ENCODE results near the gene PLXNB1. TPM values are rescaled to one million over a fixed set of nuclear protein-coding genes. Genes with fewer than 3 reads are reported as not detected.

Gene PLXNB1
- total and polyA plus RNA-seq, 4 experiments from 2014 or later: 0.48 to 5.0 (median 2.6) TPM; not detected in 1

DNA sequence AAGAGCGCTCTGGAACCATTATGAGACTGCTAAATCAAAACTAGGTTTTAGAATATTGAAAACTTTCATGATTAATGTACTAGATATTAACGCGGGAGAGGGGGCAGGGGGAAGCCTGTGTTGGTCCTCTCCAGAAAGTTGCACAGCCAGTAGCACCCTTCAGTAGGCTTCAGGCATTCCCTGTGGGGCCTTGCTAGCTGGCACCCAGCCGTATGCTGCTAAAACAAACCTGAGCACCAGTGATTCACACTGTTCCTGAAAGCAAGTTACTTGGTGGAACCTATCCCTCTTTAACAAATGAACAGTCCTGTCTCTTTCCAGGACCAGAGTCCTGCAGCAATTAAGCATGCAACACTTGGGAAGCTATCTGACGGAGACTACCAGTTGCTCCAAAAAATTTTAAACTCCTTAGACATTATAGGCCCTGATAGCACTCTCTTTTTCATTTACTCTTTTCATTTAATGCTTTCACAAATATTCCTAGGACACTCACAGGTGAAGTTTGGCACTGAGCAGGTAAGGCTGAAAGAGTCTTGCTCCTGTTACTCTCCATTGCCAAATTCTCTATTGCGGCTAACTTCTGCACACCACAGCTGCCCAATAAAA is 15.5 kb upstream of the PLXNB1 start:
- Histone ChIP-seq H3K27me3 (ENCODE audit: insufficient read depth, low read length) (no peaks in the 10 kb centered on the region), H3K9me3 (ENCODE audit: control insufficient read depth in 1 of 2, low read length in 2 of 2) (no peaks in the 10 kb centered on the region), H3K36me3 (ENCODE audit: insufficient read depth, low read length) (peaks cover 31% of the 10 kb centered on the region), H3K4me3 (ENCODE audit: low read length in 2 of 2) (peak overlapping the region in 1 of 2 donors; percentile 84), H3K4me1 (ENCODE audit: insufficient read depth, low read length) (peaks cover 37% of the 10 kb centered on the region), H3K27ac (ENCODE audit: low read depth, low read length) (peak overlapping the region; percentile 68)
- ChIA-PET CTCF (ENCODE audit: partially characterized antibody) (interaction anchor here (1.0 to 5.0 kb wide), 9 partner anchors 8 to 104 kb away, joined by 3 to 87 read pairs (median 3); no protein-coding TSS in a partner anchor), POLR2A (ENCODE audit: partially characterized antibody) (interaction anchor here (0.7 to 5.4 kb wide), 10 partner anchors 10 to 269 kb away, joined by 3 to 56 read pairs (median 14); partner anchors contain the start of genes PFKFB4 and PLXNB1)
- intact Hi-C loops (cut with micrococcal nuclease): no loop called here
- Mint-ChIP-seq H3K27ac (peak overlapping the region; percentile 83 to 97 (median 96)), H3K4me3 (peak overlapping the region; percentile 83 to 96 (median 90)), H3K9me3 (peaks cover 0 to 3% (median 0%) of the 10 kb centered on the region in 8 donors), H3K27me3 (no peaks in the 10 kb centered on the region), H3K4me1 (peaks cover 25 to 61% (median 45%) of the 10 kb centered on the region in 4 donors), H3K36me3 (peaks cover 18 to 45% of the 10 kb centered on the region in 2 donors)
- no peak for DNase-seq

DNA sequence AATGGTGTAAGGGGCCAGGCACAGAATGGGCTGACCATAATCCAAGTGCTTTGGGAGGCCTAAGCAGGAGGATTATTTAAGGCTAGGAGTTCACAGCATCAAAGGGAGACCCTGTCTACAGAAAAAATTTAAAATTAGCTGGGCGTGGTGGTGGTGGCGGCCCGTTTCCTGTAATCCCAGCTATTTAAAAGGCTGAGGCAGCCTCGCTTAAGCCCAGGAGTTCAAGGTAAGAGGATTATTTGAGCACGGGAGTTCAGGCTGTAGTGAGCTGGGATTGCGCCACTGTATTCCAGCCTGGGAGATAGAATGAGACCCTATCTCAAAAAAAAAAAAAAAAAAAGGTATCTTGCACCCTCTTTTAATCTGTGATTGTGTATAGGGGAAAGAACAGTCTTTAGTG is 12.1 kb upstream of the PLXNB1 start:
- intact Hi-C loops (cut with micrococcal nuclease): no loop called here

DNA sequence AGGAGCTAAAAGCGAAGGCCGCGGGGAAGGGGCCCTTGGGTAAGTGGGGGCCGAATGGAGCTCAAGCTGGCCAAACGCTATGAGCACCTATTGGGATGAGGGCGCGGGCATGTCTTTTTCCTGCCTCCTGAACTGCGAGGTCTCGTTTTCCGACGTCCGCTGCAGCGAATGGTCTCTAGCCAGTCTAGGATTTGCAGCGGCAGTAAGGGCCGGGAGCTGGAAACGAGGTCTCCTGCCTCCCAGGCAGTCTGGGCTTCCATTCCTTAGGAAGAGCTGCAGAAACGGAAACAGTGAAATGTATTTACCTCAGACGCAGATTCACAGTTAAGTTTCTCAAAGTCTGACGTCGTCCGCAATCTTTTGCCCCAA is 10.7 kb upstream of the PLXNB1 start:
- Histone ChIP-seq H3K9me3 (ENCODE audit: control insufficient read depth in 1 of 2, low read length in 2 of 2) (no peaks in the 10 kb centered on the region), H3K4me1 (ENCODE audit: insufficient read depth, low read length) (peaks cover 34% of the 10 kb centered on the region), H3K36me3 (ENCODE audit: insufficient read depth, low read length) (peaks cover 31% of the 10 kb centered on the region), H3K27ac (ENCODE audit: low read depth, low read length) (peak overlapping the region; percentile 86), H3K4me3 (ENCODE audit: low read length in 2 of 2) (peak overlapping the region; percentile 93 to 95), H3K27me3 (ENCODE audit: insufficient read depth, low read length) (no peaks in the 10 kb centered on the region)
- Mint-ChIP-seq H3K4me1 (peaks cover 17 to 45% (median 32%) of the 10 kb centered on the region in 4 donors), H3K27ac (peak overlapping the region; percentile 91 to 100 (median 99)), H3K4me3 (peak overlapping the region; percentile 86 to 99 (median 93)), H3K9me3 (no peaks in the 10 kb centered on the region), H3K27me3 (no peaks in the 10 kb centered on the region), H3K36me3 (peaks cover 14 to 36% of the 10 kb centered on the region in 2 donors)
- intact Hi-C loops (cut with micrococcal nuclease): loop anchor here (1.0 kb wide), 4 partner anchors 33 to 139 kb away; partner anchors contain the start of gene NME6
- POLR2A ChIA-PET (ENCODE audit: partially characterized antibody): interaction anchor here (0.6 to 3.4 kb wide), 24 partner anchors 11 to 1046 kb away, joined by 3 to 48 read pairs (median 5); partner anchors contain the start of genes NDUFAF3, NME6, PFKFB4 and PLXNB1
- CTCF ChIA-PET (ENCODE audit: partially characterized antibody): interaction anchor here (0.8 to 4.1 kb wide), 10 partner anchors 27 to 581 kb away, joined by 3 to 41 read pairs (median 8); partner anchors contain the start of genes NDUFAF3, PFKFB4 and UQCRC1
- DNase-seq: peak in 3 of 5 donors; percentile 24 to 41 (median 35)

More for the DNA sequence above, 12.1 kb upstream of the PLXNB1 start:
- peaks cover 0 to 3% (median 0%) of the 10 kb centered on the region in 8 donors for H3K9me3 Mint-ChIP-seq
- no peak for DNase-seq
- peaks cover 36% of the 10 kb centered on the region for H3K4me1 ChIP-seq (ENCODE audit: insufficient read depth, low read length)
- H3K27me3 ChIP-seq (ENCODE audit: insufficient read depth, low read length): no peaks in the 10 kb centered on the region
- H3K9me3 ChIP-seq (ENCODE audit: control insufficient read depth in 1 of 2, low read length in 2 of 2): no peaks in the 10 kb centered on the region
- H3K27ac ChIP-seq (ENCODE audit: low read depth, low read length): peak overlapping the region; percentile 86
- H3K27ac Mint-ChIP-seq: peak overlapping the region; percentile 91 to 100 (median 99)
- H3K36me3 Mint-ChIP-seq: peaks cover 14 to 45% of the 10 kb centered on the region in 2 donors
- H3K4me1 Mint-ChIP-seq: peaks cover 24 to 57% (median 42%) of the 10 kb centered on the region in 4 donors
- H3K27me3 Mint-ChIP-seq: no peaks in the 10 kb centered on the region
- H3K4me3 ChIP-seq (ENCODE audit: low read length in 2 of 2): no peak overlapping the region
- ChIA-PET POLR2A (ENCODE audit: partially characterized antibody) (interaction anchor here (1.3 to 3.4 kb wide), 3 partner anchors 26 to 31 kb away, joined by 5 to 48 read pairs (median 29); no protein-coding TSS in a partner anchor), CTCF (ENCODE audit: partially characterized antibody) (interaction anchor here (1.0 to 4.1 kb wide), 3 partner anchors 31 to 67 kb away, joined by 4 to 41 read pairs (median 30); no protein-coding TSS in a partner anchor)
- peak overlapping the region; percentile 86 to 99 (median 93) for H3K4me3 Mint-ChIP-seq
- peaks cover 31% of the 10 kb centered on the region for H3K36me3 ChIP-seq (ENCODE audit: insufficient read depth, low read length)

DNA sequence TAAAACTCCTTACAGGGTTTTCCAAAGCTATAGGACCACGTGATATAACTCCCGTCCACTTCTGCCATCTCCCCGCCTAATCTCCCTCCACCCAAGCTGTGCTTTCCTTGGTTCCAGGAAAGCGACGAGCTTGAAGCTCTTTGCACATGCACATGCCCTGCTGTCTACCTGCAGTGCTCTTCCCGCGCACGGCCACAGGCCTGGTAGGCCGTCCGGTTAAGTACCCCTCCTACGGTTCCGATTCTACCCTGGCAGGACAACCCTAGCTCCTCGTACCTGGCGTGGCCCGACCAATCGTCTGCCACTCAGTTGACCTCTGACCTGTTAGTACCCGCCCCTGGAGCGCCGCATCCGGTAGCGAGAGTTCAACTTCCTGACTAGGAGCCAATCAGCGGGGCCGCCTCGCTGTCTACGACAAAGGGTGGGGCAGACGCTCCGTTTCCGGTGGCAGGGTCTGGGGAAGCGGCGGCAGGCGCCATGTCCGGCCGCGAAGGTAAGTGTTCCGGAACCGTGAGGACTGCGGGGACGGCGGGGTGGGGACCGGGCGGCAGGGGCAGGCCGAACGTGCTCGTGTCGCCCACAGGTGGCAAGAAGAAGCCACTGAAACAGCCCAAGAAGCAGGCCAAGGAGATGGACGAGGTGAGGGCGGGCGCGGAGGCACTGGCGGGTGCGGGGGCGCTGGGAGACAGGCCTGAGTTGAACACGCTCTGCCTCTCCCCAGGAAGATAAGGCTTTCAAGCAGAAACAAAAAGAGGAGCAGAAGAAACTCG is 10.1 kb upstream of the PLXNB1 start, which contains the start of the genes CCDC51 and TMA7:
Gene CCDC51, minus strand, starts transcription at position 300 of the 770 bp plus-strand sequence. CDS start 4,991 bp downstream, outside the sequence.
Gene TMA7, plus strand, starts transcription at position 438 of the 770 bp plus-strand sequence. Its CDS starts 40 bp downstream, at position 478.
- intact Hi-C loops (cut with micrococcal nuclease): loop anchor here (1.0 kb wide), 4 partner anchors 33 to 139 kb away; partner anchors contain the start of gene NME6
- Mint-ChIP-seq H3K27me3 (no peaks in the 10 kb centered on the region), H3K27ac (peak within 1 kb of the TSS; percentile 91 to 100 (median 99)), H3K9me3 (no peaks in the 10 kb centered on the region), H3K4me3 (peak within 1 kb of the TSS; percentile 86 to 99 (median 93)), H3K4me1 (peaks cover 16 to 40% (median 32%) of the 10 kb centered on the region in 4 donors), H3K36me3 (peaks cover 14 to 36% of the 10 kb centered on the region in 2 donors)
- Histone ChIP-seq H3K4me1 (ENCODE audit: insufficient read depth, low read length) (peaks cover 32% of the 10 kb centered on the region), H3K27me3 (ENCODE audit: insufficient read depth, low read length) (no peaks in the 10 kb centered on the region), H3K27ac (ENCODE audit: low read depth, low read length) (peak within 1 kb of the TSS; percentile 86), H3K36me3 (ENCODE audit: insufficient read depth, low read length) (peaks cover 31% of the 10 kb centered on the region), H3K4me3 (ENCODE audit: low read length in 2 of 2) (peak within 1 kb of the TSS; percentile 93 to 95), H3K9me3 (ENCODE audit: control insufficient read depth in 1 of 2, low read length in 2 of 2) (no peaks in the 10 kb centered on the region)
- ChIA-PET CTCF (ENCODE audit: partially characterized antibody) (interaction anchor here (0.6 to 4.1 kb wide), 21 partner anchors 10 to 857 kb away, joined by 3 to 41 read pairs (median 4); partner anchors contain the start of genes NDUFAF3, PFKFB4 and UQCRC1), POLR2A (ENCODE audit: partially characterized antibody) (interaction anchor here (0.6 to 3.4 kb wide), 41 partner anchors 9 to 1898 kb away, joined by 3 to 48 read pairs (median 4); partner anchors contain the start of genes ARIH2, NDUFAF3, NME6 and PFKFB4)
- DNase-seq: peak; percentile 96 to 99 (median 97)

DNA sequence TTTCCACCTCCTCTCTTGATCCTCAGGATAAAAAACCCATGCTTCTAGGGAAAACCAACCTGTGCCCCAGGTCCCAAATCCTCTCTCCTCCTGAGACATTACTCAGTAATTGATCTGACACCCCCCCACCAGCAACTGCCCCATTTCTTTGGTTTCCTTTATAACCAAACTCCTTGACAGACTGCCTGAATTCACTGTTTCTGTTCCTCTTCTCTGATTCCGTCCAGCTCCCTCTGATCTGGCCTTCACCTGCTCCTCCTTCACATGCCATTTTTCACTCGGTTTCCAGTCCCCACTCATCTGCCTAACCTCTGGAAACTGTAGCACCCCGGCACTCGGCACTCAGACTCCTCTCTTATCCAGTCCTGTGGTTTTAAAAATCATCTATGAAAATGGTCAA is 7.9 kb upstream of the PLXNB1 start:
- intact Hi-C loops (cut with micrococcal nuclease): no loop called here
- CTCF ChIA-PET (ENCODE audit: partially characterized antibody): interaction anchor here (0.9 to 9.7 kb wide), 10 partner anchors 8 to 205 kb away, joined by 3 to 381 read pairs (median 68); partner anchors contain the start of genes ATRIP, PFKFB4 and SHISA5
- peaks cover 11 to 28% of the 10 kb centered on the region in 2 donors for H3K36me3 Mint-ChIP-seq
- Histone ChIP-seq H3K9me3 (ENCODE audit: control insufficient read depth in 1 of 2, low read length in 2 of 2) (no peaks in the 10 kb centered on the region), H3K4me3 (ENCODE audit: low read length in 2 of 2) (no peak overlapping the region), H3K36me3 (ENCODE audit: insufficient read depth, low read length) (peaks cover 10% of the 10 kb centered on the region), H3K4me1 (ENCODE audit: insufficient read depth, low read length) (peaks cover 38% of the 10 kb centered on the region), H3K27ac (ENCODE audit: low read depth, low read length) (no peak overlapping the region), H3K27me3 (ENCODE audit: insufficient read depth, low read length) (no peaks in the 10 kb centered on the region)
- no peaks in the 10 kb centered on the region for H3K9me3 Mint-ChIP-seq
- no peaks in the 10 kb centered on the region for H3K27me3 Mint-ChIP-seq
- H3K27ac Mint-ChIP-seq: peak overlapping the region in 6 of 7 donors; percentile 26 to 91 (median 80)
- H3K4me1 Mint-ChIP-seq: peaks cover 18 to 52% (median 39%) of the 10 kb centered on the region in 4 donors
- POLR2A ChIA-PET (ENCODE audit: partially characterized antibody): interaction anchor here (1.2 to 2.9 kb wide), 2 partner anchors 35 to 41 kb away, joined by 3 to 20 read pairs; no protein-coding TSS in a partner anchor
- H3K4me3 Mint-ChIP-seq: peak overlapping the region in 1 of 8 donors; percentile 10
- no peak for DNase-seq

DNA sequence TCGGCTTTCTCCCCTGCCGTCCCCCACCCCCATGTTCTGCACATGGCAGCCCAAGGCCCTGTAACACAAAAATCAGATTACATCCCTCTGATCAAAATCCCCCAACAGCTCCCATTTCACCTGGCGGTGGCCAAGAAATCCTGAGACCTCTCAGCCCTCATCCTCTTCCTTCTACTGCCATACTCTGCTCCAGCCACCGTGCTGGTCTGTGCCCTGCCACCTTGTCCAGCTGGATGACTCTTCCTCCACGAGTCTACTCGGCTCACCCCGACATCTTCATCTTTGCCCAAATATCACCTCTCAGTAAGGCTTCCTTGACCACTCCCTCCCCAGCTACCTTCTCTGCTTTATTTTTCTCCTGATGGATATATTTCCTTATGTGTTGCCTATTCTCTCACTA is 7.0 kb upstream of the PLXNB1 start:
- POLR2A ChIA-PET (ENCODE audit: partially characterized antibody): interaction anchor here (0.5 to 4.6 kb wide), 13 partner anchors 9 to 197 kb away, joined by 3 to 44 read pairs (median 7); partner anchors contain the start of genes ATRIP, SHISA5 and ZNF589

More for the DNA sequence above, 7.0 kb upstream of the PLXNB1 start:
- intact Hi-C loops (cut with micrococcal nuclease): loop anchor here (1.0 kb wide), 5 partner anchors 9 to 205 kb away; partner anchors contain the start of gene ATRIP
- H3K27me3 ChIP-seq (ENCODE audit: insufficient read depth, low read length): no peaks in the 10 kb centered on the region
- no peak overlapping the region for H3K27ac ChIP-seq (ENCODE audit: low read depth, low read length)
- no peaks in the 10 kb centered on the region for H3K9me3 ChIP-seq (ENCODE audit: control insufficient read depth in 1 of 2, low read length in 2 of 2)
- peaks cover 17 to 43% (median 34%) of the 10 kb centered on the region in 4 donors for H3K4me1 Mint-ChIP-seq
- CTCF ChIA-PET (ENCODE audit: partially characterized antibody): interaction anchor here (0.8 to 9.7 kb wide), 44 partner anchors 9 to 348 kb away, joined by 3 to 381 read pairs (median 12); partner anchors contain the start of genes ATRIP, CDC25A, NME6 and PFKFB4
- DNase-seq: no peak
- no peak overlapping the region for H3K4me3 Mint-ChIP-seq
- no peak overlapping the region for H3K4me3 ChIP-seq (ENCODE audit: low read length in 2 of 2)
- no peaks in the 10 kb centered on the region for H3K27me3 Mint-ChIP-seq
- H3K36me3 Mint-ChIP-seq: peaks cover 6 to 27% of the 10 kb centered on the region in 2 donors
- H3K27ac Mint-ChIP-seq: no peak overlapping the region
- H3K36me3 ChIP-seq (ENCODE audit: insufficient read depth, low read length): peaks cover 4% of the 10 kb centered on the region
- peaks cover 33% of the 10 kb centered on the region for H3K4me1 ChIP-seq (ENCODE audit: insufficient read depth, low read length)
- no peaks in the 10 kb centered on the region for H3K9me3 Mint-ChIP-seq
